ENCODE measurements around the gene VEGFB. TPM values are rescaled to one million over a fixed set of nuclear protein-coding genes. Genes with fewer than 3 reads are reported as not detected.
"Not testable (repeated sequence)": the region's sequence is repeated elsewhere in the genome, so short reads cannot be mapped to it uniquely, and the experiment has no call there.

Gene VEGFB
- polyA plus RNA-seq, 10 donors = 90.4 to 116 (median 97.3) TPM

DNA sequence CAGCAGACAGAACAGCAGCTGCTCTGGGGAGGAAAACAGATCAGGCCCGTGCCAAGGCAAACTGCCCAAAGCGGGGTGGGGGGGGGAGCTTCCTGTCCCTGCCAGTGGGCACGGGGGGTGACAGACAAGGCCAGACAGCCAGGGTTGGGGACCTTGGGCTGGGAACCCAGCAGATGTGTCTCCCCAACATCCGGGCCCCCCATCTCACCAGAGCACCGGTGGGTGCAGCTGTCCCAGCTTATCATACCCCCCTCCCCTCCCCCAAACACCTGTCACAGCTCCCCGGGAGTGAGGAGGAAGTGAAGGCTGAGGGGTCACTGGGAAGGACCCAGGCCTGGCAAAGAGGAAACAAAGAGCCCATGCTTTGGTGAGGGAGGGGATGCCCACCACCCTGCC, 11.0 kb downstream of the VEGFB start:
- DNase-seq = peak in 1 of 3 donors; percentile 84

DNA sequence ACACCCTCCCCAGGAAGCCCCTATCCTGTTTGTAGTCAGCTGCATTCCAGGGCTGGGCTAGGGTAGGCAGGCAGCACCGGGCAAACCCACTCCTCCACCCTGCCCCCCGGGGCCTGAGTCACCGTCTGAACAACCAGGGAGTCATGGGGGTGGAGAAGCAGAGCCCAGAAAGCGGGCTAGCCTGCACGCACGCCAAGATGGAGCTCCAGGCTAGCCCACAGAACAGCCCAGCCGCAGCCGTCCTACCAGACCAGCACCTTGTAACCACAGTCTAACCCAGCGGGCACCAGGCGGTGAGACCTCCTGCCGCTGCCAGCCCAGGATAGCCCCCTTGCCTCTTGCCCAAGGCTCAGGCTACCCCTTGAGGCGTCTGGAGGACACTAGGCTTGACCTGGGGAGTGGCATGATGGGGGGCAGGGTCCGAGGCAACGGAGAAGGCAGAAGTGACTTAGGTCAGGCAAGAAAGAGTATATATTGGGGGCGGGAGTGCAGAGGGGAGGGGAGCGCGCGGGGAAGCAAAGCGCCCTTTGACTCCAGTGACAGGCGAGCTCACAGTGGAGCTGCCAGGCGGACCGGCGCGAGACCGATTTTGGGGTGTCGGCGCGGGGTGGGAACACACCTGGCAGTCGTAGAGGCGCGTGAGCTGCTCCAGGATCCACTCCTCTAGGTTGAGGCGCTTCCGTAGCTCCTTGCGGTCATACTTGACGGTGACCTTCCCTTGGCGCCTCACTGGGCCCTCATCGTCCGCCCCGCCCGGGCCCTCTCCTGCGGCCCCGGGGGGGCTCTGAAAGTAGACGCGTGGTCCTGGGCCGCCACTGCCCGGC, 11.6 kb downstream of the VEGFB start:
- peak in 1 of 3 donors; percentile 88 for DNase-seq

DNA sequence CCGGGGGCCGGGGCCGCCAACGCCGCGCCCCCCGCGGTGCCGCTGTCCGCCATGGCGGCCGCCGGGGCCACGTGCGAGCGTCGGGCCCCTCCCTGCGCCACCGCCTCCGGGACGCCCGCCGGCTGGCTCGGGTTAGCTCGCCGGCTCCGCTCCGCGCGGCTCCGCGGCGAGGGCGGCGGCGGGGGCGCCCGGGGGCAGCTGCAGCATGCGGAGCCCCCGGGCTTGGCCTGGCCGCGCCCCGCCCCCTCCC, 12.2 kb downstream of the VEGFB start:
- DNase-seq = not testable (repeated sequence)

DNA sequence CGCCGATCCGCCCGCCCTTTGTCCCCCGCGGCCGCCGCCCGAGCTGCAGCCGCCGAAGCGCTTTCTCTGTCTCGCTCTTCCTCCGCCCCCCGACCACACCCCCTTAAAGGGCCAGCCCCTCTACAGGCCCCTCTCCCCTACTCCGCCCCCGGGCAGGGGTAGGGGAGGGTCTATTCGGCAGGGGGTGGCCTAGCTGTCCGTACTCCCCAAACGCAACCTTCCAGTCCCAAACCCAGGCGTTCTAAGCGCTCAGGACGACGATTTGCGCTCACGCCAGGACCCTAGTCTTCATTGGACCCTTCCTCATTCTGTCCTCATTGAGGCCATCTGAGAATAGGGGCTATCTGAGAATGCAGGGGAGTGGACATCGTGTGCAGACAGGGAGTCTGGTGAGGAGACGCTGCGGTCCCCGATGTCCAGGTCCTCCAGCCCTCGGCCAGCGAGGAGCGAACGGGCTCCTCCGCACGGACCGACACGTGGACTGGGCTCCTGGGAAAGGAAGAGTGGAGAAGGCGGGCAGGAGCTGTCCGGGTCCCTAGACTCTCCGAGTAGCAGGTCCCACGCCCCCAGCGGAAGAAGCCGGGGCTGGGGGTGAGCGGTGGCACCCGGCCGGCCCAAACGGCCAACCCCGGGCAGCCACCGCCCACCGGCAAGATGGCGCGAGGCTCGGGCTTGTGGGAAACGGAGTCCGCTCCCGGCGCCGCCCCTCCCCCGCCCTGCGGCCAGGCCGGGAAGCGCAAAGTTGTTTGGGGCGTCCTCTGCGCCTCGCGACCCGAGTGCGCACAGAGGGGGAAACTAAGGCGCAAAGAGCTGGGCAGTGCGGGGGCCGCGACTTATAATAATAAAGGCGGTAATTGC, 12.7 kb downstream of the VEGFB start, which contains the start of gene PPP1R14B:
PPP1R14B (minus strand) TSS at position 73 of the 858 bp plus-strand sequence. CDS start 270 bp downstream, outside the sequence.
- DNase-seq = peak; percentile 84 to 96 (median 90)

DNA sequence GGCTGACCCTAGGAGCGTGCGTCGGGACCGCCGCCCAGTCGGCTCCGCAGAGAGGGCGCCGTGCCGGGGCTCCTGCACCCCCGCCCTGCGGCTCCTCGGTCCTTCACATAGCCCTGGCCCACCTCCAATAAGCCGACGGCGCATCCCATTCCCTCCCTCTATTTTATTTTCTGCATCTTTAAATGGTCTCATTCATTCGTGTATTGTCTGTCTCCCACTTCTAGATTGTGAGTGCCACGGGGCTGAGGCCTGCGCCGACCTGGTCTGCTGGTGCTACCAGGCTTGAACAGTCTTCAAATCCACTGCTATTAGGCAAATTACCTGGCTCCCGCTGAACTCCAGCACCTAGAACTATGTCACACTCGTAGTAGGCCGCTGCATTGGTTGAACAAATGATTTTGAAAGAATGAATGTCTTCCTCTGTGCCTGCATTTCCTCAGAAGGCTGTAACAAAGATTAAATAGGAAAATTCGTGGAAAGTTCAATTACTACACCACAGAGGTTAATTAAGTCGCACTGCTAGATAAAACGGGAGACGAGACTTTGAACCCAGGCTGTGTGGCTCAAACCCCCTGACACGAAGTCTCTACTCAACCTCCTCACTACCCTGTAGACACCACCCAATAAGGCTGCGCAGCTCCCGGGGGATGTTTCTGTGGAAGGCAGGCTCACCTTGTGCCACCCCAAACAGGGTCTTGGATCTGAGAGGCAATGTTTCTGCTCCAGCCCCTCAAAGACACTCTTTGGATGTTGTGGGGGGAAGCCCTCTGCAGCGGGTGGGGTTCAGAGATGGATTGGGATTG, 13.5 kb downstream of the VEGFB start:
- no peak for DNase-seq

DNA sequence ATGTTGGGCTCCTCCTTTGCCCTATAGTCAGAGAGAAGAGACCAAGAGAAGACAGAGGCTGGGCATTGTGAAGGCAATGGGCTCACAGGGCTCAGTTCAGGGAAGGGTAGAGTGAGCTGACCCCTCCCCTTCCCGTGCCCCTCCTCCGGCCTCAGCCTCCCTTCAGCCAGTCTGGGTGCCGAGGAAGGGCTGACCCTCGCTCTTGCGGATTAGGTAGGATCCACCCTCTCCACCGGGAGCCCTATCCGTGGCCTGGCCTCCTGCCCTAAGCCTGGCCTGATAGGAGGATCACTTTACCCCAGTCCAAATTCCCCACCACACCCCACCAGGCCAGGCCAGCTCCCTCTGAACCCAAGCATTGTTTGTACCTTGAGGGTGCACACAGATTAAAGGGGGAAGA, 14.2 kb downstream of the VEGFB start:
- DNase-seq = no peak

DNA sequence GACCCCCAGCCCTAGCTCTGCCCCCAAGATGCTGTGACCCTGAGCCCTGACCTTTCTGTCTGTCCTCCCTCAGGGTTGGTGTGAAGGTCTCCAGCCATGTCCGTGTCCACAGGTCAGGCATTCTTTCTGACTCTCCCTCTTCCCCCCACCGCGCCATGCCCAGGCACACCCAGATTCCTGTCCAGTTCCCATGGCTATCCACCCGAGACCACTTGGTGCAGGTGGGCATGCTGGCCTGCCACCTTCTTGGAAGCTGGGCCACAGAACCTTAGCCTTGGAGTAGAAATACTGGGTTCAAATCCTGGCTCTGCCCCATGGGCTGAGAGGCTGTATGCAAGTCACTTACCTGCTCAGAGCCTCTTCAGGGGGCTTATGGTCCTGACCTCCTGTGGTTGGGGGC, 14.7 kb downstream of the VEGFB start:
- no peak for DNase-seq

DNA sequence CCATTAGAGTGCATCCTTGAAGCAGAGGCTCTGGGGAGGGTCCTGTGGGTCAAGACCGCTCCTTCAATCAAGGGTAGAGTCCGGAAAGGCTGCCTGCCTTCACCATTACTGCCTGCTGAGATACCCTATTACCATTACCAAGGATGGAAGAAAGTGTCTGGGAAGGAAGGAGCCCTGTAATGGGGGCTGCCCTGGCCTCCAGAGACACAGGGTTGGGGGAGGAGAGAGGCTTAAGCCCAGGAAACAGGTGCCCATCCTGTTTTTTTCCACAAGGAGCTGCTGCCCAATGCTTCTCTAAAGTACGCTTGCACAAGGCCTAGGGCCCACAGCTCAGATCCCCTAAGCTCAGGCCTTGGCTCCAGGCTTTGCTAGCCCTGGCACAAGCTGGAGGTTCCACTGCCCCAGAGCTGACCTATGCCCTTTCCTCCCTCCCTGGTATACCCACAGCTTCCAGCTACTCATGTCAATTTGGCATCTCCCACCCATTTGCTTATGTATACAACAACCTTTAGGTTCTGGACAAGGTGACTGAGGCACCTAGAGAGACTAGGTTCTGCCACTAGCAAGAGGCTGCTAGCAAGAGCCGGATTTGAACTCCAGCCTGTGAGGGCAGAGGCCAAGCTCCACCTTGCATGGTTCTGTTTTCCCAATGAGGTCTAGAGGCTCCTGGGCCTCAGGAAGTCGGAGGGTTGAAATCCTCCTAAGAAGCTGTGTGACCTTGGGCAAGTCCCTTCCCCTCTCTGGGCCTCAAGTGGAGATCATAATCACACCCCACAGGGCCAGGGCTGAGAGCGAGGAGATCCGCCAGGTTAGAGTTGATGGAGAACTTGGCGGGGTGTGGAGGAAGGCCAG, 15.4 kb downstream of the VEGFB start:
- no peak for DNase-seq

DNA sequence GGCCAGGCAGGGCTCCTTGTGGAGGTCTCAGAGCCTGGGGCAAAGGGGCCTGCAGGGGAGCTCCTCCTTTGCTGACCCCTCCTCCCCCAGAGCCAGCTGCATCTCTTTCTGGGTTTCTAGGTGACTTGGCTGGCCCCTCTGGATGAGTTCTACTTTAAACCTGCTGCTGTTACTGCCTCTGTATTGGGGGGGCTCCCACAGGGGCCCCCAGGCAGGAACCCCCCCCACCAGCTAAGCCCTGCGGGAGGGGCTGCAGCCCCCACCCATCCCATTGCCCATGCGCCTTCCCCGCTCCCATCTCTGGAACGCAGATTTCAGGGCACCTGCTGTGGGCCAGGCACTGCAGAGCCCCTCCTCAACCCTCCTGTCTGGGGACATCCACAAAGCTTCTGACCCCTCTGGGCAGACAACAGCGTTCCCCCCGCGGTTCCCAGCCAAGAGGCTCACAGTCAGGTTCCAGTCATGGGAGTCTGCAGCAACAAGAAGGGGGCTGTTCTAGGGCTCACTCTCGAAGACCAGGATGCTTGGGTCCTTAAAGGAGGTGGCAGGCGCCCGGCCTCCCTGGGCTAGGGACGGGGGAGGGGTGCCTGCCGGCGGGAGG, 16.1 kb downstream of the VEGFB start:
- no peak for DNase-seq

DNA sequence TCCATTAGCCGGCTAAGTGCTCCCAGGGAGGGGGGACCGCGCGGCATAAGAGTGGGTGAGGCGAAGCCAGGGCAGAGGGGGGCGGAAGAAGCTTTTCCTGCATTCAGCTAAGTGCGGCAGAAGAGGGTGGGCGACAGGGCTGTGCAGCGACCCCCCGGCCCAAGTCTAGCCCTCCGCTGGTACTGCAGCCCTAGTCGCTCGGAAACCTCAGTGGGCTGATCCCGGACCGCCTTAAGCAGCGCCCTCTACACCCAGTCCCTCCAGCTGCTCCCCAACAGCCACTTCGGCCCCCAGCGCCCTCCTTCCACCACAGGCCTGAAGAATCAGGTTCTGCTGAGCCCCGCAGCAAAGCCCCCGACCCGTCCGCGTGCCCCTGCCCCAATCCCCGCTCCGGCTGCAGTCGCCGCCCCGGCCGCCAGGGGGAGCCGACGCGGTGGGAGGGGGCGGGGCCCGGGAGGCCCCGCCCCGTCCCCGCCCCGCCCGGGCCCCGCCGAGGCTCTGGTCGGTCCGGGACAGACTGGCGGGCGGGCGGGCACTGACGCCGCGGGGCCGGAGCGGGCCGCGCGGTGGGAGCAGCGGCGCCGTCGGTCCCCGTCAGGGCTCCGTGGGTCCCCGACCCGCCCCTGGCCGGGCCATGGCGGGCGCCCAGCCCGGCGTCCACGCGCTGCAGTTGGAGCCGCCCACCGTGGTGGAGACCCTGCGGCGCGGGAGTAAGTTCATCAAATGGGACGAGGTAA, 16.8 kb downstream of the VEGFB start, which contains the start of gene PLCB3:
PLCB3 (plus strand) TSS at position 515 of the 737 bp plus-strand sequence; CDS start at position 635, 120 bp downstream.
- DNase-seq = peak in 1 of 3 donors; percentile 65

DNA sequence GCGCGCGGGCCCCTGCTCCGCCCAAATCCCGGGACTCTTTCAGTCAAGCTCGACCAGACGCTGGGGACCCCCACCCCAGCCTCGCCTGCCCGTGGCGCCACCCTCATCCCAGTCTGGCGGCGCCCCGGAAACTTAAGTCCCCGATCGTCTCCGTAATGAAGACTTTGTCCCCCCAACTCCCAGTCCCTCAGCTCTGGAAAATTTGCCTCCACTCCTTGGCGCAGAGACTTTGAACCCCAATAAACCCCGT, 17.3 kb downstream of the VEGFB start:
- no peak for DNase-seq

DNA sequence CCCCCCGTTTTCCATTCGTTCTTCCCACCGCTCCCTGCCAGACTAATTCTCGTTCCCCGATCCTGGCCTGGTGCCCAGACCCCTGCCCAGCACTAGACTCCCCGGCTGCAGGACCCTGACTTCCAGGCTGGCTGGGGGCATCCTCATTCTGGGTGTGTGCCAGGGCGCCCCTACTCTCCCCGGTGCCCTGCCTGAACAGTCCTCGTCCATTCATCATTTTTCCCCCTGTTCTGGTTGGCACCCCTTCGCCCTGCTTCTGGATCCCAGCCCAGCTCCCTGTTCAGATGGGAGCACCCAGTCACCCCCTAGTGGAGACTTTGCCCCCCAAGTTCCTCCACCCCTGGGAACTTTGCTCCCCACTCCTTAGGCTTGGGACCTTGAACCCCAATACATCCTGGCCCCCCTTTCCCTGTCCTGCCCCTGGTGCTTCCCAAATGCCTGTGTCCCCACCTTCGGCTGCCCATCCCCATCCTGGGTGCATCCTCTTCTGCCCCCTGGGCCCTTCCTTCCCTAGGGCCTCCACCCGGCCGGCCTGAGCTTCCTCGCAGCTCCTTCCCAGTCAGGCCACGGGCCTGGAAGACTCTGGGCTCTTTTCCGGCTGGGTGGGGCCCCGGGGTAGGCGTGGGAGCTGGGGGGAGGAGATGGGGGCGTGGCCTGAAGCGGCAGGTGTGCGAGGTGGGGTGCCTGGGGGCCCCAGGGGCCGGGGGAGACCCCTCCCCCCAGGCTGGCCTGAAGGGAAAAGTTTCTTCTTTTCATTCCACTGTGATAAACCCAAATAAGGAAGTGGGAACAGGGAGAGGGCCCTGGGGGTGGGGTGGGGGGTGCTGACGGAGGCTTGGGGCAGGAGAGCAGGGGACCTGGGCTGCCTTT, 17.9 kb downstream of the VEGFB start:
- DNase-seq = no peak

DNA sequence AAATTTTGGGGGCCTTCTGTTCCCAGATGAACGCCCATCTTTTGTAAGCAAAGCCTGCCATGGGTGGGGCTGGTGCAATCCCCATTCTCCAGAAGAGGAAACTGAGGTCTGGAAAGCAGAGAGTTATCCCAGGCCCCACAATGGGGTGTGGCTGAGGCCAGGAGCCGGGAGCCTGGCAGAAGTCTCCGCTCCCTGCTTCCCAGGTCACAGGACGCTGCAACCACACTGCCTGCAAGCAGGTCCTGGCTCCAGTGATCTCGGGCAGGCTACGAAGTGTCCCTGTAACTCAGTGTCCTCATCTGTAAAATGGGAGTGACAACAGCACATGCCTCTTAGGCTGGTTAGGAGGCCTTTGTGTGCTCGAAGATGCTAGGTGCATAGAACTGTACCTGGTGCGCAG, 18.7 kb downstream of the VEGFB start:
- DNase-seq = no peak

DNA sequence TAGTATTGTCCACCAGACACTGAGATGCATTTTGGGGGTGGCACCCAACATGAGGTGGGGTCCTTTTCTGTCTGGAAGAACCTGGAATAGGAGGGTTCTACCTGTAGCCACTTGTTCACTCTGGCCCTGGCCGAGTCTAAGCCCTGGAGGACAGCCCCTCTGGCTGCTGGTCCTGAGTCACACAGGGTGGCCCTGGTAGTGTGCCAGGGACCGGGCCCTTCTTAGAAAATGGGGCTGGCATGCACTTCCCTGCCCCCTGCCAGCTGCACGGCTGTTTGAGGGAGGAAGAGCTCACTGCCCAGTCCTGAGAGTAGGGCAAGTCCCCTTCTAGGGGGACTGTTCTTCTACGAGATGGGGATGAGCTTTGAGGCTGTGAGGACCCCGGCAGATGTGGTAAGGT, 19.1 kb downstream of the VEGFB start:
- DNase-seq = no peak

DNA sequence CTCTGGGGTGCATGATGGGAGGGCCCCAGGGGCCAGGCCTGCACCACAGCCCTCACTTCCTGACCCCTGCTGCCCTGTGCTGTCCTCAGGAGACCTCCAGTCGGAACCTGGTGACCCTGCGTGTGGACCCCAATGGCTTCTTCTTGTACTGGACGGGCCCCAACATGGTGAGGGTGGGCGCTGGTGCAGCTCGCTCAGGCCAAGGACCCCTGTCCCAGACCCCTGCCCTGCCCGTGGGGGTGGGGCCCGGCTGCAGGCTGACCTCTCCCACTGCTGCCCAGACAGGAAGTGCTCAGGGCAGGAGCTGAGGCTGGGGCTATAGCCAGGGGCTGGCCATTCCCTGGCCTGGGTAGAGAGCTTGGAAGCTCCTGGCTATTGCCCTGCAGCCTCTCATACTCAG, 19.9 kb downstream of the VEGFB start:
- no peak for DNase-seq

DNA sequence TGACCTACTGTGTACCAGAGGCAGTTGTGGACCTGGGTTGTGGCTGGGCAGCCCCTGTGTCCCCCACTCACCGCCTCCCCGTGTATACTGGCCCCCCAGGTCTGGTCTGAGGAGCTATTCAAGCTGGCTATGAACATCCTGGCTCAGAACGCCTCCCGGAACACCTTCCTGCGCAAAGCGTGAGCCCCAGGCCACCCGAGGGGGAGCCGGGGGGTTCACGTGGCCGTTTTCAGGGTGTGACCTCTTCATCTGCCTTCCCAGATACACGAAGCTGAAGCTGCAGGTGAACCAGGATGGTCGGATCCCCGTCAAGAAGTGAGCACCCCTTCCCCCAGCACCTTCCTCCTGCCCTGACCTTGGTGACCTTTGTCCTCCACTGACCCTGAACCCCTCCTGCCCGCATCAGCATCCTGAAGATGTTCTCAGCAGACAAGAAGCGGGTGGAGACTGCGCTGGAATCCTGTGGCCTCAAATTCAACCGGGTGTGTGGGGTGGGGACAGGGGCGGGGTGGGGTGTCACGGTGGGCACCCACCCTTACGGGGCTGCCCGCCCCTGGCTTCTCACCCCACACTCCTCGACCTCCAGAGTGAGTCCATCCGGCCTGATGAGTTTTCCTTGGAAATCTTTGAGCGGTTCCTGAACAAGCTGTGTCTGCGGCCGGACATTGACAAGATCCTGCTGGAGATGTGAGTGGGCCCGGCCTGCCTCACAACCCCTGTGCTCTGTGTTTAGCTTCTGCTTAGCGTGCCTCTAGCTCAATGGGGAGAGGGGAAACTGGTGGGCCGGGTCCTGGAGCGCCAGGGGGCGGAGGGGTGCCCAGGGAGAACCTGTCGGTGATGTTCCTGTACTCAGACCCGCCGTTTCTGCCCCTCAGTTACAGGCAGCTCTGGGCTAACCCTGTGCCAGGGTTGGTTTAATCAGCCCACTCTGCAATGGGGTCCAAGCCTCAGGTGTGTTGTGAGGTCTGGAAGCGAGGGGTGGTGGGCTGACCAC, 21.0 kb downstream of the VEGFB start:
- no peak for DNase-seq

DNA sequence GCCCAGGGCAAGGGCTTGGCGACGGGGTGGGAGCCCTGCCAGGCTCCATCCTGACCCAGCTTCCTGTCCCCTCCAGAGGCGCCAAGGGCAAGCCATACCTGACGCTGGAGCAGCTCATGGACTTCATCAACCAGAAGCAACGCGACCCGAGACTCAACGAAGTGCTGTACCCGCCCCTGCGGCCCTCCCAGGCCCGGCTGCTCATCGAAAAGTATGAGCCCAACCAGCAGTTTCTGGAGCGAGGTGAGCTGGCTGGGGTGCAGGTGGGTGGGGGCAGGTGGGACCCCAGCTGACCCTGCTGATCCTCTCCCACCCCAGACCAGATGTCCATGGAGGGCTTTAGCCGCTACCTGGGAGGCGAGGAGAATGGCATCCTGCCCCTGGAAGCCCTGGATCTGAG, 21.9 kb downstream of the VEGFB start:
- no peak for DNase-seq

DNA sequence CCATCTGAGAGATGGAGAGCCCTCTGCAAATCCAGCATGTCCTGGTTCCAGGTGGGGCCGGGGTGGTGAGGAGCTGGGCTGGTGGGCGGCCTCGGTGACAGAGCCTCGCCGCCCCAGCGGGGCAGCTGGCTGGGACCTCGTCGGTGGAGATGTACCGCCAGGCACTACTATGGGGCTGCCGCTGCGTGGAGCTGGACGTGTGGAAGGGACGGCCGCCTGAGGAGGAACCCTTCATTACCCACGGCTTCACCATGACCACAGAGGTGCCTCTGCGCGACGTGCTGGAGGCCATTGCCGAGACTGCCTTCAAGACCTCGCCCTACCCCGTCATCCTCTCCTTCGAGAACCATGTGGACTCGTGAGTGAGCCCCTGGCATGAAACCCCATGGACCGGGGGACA, 24.0 kb downstream of the VEGFB start:
- no peak for DNase-seq

All from muscle of back (tissue), 11 donors.